NCI-H345 treated with DMSO at 0.1 percent for 48 hours (cell line): ENCODE measurements around the gene TH.

Experiments
- DNase-seq: peaks from one replicate; lab custom pipeline; 2025; ENCODE audit not compliant: unreplicated experiment; lab: John Stamatoyannopoulos, UW

Gene TH

DNA sequence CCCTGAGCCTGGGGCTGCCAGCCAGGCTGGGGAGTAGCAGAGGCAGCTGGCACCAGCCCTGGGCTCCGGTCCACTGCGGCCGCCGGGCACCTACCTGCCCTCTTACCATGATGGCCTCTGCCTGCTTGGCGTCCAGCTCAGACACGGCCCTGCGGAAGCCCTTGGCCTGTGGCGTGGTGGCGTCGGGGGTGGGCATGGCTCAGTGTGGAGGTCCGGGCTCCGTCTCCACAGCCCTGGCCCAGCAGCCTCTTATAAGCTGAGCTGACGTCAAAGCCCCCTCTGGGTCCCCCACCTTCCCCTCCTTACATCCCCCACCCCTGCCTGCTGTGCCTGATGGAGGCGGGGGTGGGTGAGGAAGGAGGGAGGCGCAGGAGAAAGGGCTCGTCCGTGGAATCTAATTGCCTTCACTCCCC is at the start of gene TH:
TH (minus strand) TSS at position 225 of the 413 bp plus-strand sequence; CDS start at position 196, 29 bp downstream.
- DNase-seq = no peak

DNA sequence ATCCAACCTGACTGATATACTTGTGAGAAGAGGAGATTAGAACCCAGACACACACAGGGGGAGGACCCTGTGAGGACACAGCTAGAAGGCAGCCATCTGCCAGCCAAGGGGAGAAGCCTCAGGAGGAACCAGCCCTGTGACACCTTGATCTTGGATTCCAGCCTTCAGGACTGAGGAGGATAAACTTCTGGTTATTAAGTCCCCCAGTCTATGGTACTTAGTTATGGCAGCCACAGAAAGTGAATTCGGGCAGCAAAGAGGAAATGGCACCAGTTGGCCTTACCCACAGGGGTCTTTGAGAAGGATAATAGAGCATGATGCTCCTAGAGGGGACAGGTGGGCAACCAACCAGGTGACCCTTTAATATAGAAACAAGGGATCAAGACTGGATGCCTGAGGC is 49.4 kb upstream of the TH start:
- DNase-seq = no peak

DNA sequence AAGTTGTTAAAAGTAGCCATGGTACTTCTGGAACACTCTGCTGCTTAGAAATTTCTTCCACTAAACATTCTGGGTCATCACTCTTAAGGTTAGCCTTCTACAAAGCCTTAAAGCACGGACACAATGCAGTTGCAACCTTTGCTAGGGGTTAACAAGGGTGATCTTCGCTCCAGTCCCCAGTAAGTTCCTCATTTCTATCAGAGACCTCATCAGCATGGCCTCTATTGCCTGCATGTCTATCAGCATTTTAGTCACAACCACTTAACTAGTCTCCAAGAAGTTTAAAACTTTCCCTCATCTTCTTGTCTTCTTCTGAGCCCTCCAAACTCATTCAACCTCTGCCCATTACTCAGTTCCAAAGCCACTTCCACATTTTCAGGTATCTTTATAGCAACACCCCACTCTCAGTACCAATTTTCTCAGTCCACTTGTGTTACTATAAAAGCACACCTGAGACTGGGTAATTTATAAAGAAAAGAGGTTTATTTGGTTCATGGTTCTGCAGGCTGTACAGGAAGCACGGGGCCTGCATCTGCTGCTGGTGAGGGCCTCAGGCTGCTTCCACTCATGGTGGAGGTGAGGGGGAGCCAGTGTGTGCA is 48.7 kb upstream of the TH start:
- no peak for DNase-seq

DNA sequence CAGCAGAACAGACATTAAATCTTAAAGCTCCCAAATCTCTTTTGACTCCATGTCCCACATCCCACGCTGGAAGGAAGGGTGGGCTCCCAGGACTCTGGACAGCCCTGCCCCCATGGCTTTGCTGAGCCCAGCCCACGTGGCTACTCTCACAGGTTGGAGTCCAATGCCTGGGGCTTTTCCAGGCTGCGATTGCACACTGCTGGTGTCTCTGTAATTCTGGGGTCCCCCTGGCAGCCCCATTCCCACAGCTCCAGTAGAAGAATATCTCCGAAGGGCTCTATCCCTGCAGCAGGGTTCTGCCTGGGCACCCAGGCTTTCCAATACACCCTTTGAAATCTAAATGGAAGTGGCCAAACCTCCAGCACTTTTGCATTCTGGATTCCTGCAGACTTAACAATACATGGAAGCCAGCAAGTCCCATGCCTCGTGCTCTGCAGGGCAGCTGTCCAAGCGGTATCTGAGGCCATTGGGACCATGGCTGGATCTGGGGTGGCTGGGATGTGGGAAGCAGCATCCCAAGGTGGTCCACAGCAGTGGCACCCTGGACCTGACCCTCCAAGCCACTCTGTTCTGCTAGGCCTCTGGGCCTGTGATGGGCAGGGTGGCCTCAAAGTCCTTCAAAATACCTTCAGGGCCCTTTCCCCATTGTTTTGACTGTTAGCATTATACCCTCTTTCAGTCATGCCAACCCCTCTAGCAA is 47.9 kb upstream of the TH start:
- no peak for DNase-seq

DNA sequence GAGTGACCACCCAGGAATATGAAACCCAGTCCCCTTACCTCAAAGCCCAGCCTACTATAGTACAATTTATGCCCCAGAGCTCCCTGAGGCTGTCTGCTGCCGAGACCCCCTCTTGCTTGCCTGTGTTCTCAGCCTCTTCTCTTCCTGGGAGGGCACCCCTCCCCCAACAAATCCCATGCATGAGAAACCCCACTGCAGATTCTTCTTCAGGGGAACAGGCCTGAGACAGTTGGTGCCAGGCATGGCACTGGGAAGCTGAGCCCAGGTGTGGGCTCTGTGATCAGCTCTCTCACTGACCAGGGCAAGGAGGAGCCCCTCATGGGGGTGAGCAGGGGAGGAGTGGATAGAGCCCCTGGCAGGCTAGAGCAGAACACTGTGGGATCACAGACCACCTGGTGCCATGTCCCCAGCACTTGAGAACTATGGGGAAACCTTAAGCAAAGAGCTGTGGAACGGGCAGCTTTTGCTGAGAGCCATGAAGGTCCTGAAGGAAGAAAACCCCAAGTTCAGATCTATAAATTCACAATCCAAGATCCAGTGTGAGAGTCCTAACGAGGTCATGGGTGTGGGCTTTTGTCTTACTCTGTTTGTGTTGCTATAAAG is 46.5 kb upstream of the TH start:
- DNase-seq = no peak

DNA sequence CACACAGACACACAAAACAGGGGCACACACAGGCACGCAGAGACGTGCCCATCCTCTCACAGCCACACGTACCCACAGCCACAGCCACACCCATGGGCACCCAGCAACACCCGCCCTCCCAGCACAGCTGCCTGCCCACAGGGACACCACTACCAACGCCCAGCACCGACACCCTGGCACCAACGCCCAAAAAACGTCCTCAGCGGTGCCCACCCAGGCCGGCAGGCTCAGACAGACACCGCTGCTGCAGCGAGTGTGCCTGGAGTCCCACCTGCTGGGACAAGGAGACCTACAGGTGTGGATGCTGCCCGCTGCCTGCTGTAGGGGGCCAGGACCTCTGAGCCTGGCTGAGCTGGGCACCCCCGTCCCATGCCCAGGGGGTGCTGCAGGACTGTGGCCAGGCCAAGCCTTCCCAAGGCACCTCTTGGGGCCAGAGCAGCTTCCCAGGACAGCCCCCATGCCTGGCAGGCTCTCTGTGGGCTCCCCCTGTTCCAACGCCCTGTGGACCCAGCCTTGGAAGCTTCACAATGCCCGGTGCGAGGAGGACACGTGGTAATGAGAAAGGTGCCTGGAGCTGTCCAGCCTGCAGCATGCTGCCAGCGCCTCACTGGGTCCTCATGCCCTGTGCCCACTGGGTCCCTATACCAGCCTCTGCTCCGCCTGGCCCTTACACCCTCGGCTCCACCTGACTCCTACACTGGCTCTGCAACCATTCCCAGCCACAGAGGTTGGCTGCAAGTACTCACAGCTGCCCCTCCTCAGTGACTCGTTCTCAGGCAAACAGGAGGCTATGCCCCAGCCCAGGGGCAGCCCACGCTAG is 45.8 kb upstream of the TH start:
- DNase-seq = no peak

DNA sequence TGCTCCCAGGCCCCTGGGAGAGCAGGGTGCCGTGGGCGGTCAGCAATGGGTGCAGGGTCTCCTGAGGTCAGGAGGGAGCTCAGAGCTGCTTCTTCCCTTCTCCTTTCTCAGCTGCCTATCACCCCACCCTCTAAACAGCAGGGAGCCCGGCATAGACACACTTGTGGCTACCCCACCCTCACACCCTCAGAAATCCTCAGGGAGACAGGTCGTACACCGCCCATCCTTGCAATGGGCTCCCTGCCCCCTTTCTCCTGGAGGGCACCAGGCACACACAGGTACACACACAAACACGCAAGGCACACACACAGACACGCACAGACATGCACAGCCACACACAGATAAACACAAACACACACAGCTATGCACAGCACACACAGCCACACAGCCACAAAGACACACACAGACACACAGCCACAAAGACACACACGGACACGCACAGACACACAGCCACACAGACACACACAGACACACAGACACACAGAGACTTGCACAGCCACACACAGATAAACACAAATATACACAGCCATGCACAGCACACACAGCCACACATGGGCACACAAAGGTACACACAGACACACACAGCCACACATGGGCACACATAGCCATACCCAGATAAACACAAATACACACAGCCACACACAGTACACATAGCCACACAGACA is 44.9 kb upstream of the TH start:
- no peak for DNase-seq

DNA sequence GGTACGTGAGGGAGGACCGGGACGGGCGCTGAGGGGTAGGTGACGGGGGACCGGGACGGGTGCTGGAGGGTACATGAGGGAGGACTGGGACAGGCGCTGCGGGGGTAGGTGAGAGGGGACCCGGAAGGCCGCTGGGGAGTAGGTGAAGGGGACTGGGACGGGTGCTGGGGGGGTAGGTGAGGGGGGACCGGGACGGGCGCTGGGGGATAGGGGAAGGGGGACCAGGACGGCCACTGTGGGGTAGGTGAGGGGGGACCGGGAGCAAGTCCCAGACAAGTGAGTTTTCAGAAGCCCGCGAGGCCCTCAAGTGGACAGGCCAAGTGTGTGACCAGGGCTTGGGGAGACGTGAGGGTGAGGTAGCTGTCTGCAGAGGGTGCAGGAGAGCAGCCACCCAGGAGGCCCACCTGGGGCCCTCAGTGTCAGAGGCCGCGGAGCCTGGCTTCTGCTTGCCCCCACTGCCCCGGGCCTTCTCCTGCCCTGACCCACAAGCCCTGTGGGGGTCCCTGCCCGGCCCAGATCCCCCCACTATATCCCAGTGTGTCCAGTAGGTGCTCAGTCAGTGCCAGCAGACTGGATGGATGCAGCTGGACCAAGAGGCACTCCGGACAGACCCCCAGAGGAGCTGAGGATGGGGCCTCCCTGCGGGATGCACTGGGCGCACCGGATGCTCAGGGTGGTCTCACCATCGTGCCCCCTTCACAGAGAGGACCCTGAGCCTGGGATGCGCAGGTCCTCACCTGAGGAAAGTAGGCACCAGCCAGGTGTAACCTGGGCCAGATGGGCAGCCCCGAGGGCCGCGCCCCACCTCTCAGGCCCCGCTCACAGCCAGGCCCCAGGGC is 44.2 kb upstream of the TH start:
- DNase-seq = no peak

DNA sequence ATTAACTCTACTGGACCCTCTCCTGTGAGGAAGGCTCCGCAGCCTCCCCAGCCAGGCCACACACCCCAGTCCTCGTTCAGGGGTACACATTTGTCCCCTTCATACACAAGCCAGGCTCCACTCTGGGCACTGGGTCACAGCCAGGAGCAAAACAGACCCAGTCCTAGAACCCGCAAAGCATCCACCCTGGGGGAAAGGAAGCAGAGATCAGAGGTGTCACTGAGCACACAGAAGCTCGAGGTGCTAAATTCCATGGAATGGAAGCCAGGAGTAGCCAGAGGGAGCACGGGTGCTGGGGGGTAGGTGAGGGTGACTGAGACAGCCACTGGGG is 43.6 kb upstream of the TH start:
- DNase-seq = no peak

DNA sequence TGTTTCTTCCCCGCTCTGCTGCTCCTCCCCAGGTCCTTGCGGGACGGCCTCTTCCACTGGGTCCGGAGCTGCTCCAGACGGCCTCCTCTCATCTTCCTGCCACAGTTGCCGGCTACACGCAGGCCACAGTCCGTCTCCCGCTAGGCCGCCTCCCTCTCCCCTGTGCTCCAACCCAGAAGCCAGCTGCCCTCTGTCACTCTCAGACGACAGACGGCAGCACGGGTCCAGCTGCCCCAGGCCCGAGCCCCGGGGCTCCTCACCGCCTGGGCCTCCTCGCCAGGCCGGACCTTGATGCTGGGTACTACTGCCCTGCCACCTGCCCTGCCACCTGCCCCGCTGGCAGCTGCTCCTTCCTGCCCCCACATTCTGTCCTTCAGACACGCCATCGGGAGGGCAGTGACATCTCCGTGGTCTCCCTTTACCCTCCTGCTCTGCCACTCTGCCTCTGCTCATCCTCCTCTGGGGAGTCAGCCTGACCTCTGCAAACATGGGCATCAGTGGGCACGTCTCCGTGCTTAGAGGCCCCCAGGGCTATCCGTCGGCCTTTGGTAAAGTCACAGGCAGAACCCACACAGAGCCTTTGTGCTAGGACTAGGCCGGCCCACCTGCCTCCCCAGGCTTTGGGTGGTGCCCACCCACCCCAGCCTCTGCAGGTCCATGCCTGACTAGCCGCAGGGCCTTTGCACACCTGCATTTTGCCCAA is 43.1 kb upstream of the TH start:
- DNase-seq = no peak

DNA sequence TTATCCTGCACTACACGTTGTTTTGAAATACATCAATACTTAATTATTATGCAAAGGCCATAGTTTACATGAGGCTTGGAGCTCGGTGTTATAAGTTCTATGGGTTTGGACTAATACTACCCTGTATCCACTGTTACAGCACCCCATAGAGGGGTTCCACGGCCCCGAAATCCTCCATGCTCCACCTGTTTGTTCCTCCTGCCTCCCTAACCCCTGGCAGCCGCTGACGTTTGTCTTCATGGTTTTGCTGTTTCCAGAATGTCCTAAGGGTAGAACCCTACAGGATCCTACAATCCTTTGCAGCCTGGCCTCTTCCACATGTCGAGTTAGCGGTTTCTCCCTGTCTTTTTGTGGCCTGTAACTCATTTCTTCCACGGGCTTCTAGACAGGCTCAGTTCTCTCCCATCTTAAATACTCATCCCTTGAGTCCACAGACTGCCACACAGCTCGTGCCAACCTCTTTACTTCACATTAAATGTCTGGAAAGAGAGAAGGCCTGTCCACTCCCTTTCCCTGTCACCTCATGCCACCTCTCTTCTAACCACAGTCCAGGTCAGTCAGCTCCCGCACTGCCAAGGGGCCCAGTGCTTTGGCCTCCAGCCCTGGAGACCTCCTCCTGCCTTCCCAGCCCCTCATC is 42.4 kb upstream of the TH start:
- DNase-seq = no peak

DNA sequence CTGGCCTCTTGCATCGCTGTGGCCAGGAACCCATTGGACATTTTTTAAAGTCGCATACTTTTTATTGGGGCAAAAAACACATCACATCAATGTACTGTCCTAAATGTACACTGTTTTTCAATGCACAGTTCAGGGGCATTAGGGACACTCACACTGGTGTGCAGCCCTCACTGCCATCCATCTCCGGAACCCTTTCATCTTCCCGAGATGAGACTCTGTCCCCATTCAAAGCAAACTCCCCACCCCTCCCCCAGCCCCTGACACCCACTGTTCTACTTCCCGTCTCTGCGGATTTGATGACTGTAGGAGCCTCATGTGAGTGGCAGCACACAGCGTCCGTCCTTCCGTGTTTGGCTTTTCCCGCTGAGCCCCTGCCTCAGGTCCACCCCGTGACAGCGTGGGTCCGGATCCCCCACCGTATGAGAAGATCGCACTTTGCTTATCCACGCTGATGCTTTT is 41.8 kb upstream of the TH start:
- DNase-seq = no peak

DNA sequence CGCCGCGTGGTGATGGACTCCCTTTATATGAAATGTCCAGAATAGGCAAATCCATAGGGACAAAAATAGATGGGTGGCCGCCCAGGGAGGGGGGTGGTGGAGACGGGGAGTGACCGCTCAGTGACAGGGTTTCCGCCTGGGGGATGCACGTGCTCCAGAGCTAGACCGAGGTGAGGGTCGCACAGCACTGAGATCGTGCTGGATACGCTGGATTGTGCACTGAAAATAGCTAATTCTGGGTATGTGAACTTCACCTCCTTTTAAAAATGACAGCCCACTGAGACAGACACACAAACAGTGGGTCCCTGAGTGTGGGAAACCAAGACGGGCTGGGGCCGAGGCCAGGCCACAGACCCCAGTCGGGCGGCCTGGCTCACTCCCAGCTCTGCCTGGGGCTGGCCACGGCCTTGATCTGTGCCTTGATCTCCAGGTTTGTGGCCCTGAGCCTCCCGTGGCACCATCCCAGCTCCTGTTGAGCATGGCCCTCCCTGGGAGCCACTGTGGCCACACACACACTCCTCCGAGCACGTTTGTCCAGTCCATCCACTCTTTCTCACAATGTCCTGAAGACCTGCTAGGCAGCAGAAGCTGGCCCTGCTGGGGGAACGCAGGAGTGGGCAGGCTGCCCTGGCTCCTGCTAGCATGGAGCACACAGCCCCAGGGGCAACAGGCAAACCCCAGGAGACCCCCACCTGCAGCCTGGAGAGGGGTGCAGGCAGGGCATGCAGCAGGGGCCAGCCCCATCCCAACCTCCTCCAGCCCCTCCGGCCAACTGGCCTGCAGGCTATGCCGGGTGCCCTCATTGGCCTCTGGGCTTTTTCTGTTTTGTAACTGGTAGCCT is 41.0 kb upstream of the TH start:
- no peak for DNase-seq

DNA sequence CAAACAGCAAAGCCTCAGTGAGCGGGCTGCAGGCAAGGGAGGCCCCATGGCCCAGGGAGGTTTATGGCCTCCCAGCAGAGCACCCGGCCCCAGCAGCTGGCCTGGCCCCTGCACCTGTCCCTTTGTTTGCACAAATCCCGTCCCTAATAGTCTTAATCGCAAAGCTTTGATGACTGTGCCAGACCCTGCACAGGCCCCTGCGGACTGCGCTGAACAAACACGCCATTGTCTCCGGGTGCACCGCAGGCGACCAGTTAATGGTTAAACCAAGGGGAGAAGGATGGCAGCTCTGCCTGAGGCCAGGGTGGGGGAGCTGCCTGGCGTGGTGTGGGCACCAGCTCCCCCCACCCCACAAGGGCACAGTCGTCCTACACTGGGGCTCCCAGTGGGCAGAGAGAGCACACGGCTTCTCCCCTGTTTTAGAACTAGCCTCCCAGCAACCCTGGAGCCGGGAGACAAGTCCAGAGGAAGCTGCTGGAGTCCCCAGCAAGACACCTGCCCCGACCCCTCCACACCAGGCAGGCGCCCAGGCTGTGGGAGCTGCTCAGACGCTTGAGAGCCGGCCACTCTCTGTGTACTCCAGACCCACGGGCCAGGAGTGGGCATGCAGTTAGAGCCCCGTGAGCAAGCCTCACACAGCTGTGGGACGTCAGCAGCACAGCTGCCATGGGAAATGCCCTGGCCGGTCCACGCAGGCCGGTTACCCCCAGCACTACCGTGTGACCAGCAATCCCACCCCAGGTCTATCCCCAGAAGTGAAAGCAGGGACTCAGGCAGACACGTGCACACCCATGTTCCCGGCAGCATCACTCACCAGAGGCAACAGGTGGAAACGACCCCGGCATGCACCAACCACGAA is 39.7 kb upstream of the TH start:
- DNase-seq = peak; percentile 73

DNA sequence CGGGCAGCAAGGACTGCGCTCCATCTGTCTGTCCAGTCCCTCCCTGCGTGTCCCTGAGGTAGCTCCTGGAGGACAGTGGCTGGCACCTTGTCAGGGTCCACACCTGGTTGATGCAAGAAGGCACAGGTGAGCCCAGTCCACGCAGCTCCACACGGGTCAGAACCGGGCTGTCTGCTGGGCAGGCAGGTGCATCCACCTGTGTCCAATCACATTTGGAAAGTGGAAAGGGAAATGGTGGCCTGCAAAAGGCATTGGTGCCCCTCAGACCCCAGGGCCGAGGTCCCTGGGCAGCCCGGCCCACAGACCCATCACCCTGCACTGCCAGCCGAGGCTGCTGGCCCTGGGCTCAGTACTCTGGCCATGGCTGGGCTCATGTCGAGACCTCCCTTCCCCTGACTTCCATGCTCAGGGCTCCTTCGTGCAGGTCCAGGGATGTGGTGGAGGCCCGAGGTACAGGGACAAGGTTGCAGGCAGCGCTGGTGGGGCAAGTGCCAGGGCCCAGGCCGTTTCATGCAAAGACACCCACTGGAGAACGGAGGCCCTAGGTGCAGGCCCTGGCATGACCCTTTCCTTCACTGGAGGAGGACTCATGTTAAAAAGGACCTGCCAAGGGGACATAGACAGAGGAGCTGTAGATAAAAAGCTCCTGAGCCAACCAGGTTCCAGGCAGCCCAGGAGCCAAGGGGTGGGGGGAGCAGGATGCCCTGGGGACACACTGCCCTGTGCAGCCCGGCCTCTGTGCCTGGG is 38.9 kb upstream of the TH start:
- no peak for DNase-seq

DNA sequence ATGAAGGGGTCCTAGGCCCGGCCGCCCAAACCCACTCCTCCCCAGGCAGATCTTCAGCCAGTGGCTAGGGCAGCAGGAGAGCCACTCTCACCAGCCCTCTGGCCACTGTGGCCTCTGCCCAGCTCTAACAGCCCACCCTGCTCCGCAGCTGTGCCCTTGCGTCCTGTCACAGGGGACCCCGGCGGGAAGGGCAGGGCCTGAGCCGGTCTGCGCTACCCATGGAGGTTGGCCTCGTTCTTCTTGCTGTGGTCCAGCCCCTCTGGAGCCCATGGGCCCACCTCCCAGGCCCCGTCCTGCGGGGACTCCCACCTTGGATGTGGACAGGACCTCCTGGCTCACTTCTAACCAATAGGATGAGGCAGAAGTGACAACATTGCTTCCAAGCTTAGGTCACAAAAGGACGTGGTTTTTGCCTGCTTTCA is 38.3 kb upstream of the TH start:
- DNase-seq = no peak

DNA sequence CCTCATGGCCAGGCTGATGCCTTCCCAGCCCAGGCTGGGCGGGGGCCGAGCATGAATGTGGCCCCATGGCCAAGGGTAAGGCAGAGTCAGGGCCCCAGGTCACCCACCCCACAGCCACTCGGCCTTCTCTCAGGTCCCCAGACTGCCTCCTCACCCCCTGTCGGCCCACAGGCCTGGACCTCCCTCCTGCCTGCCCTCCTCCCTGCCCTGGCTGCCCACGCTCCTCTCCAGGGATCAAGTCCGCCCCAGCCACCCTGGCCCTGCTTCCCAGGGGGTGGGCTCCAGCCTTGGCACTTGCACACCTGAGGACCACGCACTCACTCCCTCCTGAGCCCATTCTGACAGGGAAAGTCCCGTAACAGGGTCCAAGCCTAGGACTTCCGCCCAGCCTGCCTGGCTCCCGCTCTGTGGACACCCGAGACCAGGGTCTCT is 37.8 kb upstream of the TH start:
- no peak for DNase-seq
